ENCODE measurements around the gene KCNJ11.

KCNJ11 gene

DNA sequence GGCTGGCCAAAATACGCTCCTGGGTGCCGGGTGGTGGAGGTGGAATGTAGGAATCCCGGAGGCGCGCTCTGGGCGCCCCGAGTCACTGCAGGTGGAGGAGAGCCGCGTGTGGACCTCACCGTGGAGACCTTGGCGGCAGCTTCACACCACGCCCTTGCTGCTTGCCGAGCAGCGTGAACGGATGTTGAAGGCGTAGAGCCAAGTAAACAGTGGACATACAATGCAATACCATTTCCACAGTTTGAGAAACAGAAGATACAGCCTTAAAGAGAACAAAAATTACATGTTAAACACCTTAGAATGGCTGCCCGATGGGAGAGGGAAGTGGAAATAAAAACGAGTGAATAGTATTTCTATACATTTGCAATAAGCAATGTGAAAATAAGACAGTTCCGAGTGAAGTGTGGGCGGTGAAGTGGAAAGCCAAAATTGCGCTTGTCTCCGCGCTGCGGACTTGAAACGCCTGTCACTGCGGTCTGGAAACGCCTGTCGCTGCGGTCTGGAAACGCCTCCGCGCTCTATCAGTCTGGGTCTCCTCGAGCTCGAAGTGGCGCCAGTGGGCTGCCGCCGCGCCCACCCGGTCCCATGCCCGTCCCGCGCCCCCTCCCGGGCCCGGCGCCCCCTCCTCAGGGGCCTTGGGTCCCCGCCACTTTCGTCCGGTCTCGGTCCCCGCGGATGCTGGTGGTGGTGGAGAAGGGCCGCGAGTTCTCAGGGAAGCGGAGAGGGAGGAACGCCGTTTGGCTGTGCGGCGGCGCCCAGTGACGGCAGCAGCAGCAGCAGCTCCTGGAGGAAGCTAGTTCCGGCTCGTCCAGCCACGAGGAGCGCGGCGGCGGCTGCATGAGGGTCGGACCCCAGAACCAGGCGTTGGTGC is 35.3 kb downstream of the KCNJ11 start:
- peak; percentile 36 for DNase-seq

DNA sequence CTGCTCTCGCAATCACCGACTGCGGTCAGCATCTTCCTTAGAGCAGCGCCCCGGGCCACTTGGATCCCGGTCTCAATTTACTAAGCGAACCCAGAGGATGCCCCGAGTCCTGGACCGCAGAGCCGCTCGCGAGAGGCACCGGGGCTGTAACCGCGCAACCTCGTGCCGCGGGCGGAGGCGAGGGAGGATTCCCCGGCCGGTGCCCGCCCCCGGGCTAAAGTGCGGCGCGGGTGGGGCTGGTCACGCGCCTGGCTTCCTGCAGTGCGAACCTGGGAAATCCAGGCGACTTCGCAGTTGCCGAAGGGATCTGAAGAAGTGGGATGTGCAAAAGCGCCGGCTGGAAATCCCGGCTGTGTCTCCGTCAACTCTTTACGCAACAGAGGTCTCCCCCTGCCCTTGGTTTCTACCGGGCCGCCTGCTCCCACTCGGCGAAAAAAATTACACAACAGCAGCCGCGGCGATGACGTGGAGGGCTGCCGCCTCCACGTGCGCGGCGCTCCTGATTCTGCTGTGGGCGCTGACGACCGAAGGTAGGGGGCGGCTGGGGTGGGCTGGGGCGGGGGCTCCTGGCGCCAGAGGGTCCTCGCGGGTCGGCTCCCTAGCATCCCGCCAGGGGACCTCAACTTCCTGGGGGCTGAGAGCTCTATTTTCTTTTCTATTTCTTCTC is 36.8 kb downstream of the KCNJ11 start, which contains the start of gene NCR3LG1:
NCR3LG1 (plus strand) TSS at position 291 of the 667 bp plus-strand sequence; CDS start at position 461, 170 bp downstream.
- DNase-seq = peak; percentile 39

DNA sequence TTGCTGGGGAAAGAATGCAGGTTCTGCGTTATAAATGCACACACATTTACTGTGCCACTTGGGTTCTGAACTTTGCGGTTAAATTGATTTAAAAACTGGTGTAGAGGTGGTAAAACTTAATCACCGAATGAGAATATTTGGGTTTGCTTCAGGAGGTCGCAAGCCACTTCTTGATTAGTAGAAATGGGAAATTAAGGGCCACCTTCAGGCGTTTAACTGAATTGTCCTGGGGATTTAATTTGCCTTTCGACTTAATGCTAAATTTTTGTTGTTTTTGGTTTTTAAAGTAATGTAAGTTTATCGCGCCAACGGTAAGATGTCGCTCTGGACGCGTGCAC is 37.3 kb downstream of the KCNJ11 start:
- DNase-seq = no peak

DNA sequence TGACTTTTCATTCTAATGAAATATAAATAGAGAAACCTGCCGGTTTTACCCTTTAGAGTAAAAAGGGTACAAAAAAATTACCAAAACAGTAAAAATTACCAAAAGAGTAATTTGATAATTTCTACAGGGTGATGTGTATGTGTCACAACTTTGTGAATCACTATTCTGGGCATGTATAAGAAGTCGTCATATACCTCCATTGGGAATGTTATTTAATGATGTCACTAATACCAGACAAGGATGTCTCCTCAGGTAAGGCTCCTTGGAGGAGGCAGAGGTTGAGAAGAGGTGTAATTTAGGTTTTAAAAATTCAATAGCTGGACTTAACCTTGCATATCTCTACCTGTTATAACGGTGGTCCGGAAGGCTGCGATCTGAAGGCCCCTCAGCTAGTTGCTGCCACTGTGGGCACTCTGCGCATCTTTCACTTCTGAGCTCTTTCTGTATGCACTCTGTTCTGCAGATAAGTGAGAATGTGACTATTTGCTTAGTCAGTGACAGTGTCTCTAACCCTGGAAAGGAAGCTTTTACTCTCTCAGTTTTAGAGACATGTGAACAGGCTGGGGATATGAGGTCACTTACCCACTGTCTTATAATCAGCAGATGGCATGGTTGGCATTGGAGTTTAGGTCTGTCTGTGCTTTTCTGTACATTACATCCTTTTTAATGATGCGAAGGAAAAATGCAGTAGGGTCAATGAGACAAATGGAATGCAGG is 37.8 kb downstream of the KCNJ11 start:
- no peak for DNase-seq

DNA sequence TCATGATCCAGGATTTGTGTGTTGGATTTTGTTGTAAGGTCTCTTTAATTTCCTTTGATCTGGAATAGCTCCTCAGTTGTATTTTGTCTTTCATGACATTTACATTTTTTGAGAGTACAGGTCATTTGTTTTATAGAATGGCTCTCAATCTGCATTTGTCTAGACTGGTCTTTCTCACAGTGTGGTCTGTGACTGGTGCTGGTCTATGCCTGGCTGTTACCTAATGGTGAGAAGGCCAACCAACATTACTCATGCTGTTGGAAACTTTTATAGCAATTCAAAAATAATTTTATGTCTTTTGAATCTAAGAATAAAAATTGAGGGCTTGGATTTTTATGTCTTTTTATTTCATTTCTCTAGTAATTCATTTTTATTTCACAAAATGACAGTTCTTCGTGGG is 40.8 kb downstream of the KCNJ11 start:
- DNase-seq = no peak

DNA sequence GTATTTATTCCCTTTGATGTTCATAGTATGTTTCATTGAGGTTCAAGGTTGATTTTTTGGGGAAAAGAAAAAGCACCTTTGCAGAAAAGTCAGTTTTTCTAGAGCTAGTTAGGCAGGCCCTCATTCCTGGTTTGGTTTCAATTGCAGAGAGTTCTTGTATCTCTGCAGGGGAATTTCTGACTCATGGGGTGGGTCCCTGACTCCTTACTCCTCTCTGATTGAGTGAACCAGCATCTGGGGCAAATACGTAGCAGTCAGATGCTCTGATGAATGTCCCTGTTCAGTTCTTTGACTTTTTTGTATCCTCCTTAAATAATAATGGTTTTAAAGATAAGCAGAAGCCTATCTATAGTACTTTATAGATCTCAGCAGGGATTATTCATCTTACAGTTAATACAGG is 44.6 kb downstream of the KCNJ11 start:
- DNase-seq = no peak

DNA sequence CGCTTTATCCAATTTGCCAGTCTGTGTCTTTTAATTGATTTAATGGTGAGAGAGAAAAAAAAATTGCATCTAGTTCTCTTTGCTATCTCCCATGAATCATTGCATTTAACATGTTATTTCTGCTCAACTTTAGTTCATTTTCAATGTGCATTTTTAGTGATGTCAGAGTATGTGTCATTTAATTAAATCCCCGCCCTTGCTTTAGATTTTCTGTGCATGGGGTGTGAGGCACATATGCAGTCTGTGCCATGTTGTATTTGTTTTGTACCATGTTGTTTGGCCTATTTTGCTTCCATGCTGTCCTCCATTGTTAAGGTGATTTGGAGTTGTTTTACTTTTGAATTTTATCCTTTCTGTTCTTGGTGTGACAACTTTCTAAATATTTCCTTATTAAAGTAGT is 45.2 kb downstream of the KCNJ11 start:
- no peak for DNase-seq
